Astrocyte of the cerebellum (primary cell): ENCODE data around the gene ZBED4.

Experiments
- DNase-seq: peaks from one replicate; pipeline ENCODE4 v3.0.0-alpha.2; 2011; ENCODE audit warnings: low read depth
- H3K4me3 ChIP-seq: 2 replicates; pipeline ENCODE4 v1.5.1; 2011; ENCODE audit warnings: mild to moderate bottlenecking, low read depth, low read length, moderate library complexity
- in situ Hi-C: cut with HindIII; loops from 2 replicates; pipeline ENCODE4 v1.10.0; 2017; ENCODE audit warnings: low sequenced_read_pairs
- TF ChIP-seq, protein P1 (sequence below): IDR thresholded peaks from 2 replicates; pipeline ENCODE4 v1.5.1; 2012; ENCODE audit warnings: low read length, low read depth, moderate library complexity, mild to moderate bottlenecking; ENCODE audit errors: missing control alignments

The ZBED4 gene

DNA sequence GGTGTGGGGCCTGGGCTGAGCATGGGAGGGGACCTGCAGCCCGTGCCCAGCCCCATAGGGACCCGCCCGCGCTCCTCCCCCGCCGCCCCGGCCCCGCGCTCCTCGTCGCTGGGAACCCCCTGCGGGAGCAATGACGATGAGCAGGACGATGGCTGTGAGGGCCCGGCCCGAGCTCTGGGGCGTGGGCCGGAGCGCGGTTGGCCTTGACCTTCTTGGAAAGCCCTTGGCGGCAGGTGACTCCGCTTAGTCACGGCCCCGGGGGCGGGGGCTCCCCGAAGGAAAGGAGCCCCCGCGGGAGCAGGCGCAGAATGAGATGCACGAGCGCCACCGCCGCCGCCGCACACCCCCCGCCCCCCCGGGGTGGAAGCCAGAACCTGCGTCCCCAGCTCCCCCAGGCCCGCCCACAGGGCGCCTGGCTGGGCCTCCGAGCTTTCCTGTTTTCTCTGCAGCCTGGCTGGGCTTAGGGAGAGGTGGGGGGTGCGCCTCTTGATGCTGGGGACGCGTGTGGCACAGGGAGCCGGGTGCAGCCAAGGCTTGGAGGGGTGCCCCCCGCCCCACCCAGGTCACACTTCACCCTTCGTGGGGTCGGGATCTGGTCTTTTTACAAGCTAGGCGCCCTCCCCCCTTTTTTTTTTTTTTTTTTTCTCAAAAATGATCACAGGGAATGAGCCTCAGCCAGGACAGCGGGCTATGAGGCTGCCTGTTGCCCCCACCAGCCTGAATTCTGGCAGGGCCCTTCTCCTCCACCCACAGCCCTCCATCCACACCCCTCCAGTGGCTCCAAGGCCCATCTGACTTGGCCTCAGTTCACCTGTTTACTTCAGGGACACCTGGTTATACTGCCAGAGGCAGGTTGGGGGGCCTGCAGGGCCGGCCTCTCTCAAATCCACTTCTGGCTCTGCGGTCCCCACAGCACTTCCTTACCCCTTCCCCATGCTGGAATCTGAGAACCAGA lies 82.7 kb downstream of the ZBED4 start:
- H3K4me3 ChIP-seq = peak overlapping the region; percentile 30
- in situ Hi-C loops = loop anchor here (10.0 kb wide), 1 partner anchor 79 kb away; the partner anchor contains the start of gene IL17REL
- TF ChIP-seq, protein P1, sequence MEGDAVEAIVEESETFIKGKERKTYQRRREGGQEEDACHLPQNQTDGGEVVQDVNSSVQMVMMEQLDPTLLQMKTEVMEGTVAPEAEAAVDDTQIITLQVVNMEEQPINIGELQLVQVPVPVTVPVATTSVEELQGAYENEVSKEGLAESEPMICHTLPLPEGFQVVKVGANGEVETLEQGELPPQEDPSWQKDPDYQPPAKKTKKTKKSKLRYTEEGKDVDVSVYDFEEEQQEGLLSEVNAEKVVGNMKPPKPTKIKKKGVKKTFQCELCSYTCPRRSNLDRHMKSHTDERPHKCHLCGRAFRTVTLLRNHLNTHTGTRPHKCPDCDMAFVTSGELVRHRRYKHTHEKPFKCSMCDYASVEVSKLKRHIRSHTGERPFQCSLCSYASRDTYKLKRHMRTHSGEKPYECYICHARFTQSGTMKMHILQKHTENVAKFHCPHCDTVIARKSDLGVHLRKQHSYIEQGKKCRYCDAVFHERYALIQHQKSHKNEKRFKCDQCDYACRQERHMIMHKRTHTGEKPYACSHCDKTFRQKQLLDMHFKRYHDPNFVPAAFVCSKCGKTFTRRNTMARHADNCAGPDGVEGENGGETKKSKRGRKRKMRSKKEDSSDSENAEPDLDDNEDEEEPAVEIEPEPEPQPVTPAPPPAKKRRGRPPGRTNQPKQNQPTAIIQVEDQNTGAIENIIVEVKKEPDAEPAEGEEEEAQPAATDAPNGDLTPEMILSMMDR = no peak
- DNase-seq = peak; percentile 13

DNA sequence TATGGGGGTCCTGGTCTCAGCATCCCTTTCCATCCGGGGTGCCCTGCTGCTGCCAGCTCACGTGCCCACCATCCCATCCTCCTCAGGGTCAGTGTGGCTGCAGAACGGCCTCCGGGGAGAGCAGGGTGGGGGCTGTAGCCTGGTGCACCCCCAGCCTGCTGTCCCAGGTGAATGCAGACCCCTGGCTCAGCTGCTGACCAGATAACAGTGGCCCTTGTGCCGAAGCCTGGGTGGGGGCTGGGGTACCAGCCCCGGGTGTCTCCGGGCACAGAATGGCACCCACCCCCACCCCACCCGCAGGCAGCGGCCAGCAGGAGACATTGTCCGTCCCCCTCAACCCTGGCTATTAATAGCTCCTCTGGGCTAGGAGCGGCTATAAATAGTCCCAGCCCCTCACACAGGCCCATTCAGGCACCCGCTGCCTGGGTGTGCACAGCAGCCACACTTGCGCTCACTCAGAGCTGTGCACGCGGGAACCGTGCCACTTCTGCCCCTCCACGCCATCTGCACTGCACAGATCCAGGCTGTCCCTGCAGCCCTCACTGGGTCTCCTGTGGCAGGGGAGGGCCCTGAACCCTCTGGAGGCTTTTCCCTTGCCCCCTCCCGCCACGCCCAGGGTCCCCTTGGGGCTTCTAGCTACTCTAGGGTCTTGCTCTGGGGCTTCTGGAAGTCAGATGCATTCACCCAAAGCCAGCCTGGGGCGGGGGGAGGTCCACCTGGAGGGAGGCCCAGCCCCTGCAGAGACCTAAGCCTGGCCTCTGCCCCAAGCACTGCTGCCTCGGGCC lies 83.5 kb downstream of the ZBED4 start:
- DNase-seq = no peak
- TF ChIP-seq, protein P1 = no peak
- in situ Hi-C loops = loop anchor here (10.0 kb wide), 1 partner anchor 78 kb away; the partner anchor contains the start of gene IL17REL
- H3K4me3 ChIP-seq = no peak overlapping the region

- DNase-seq = no peak
- in situ Hi-C loops = loop anchor here (10.0 kb wide), 1 partner anchor 77 kb away; the partner anchor contains the start of gene IL17REL
- TF ChIP-seq, protein P1 = no peak
Measured at GRCh38 chr22:49937758-49938564, 84.3 kb downstream of the ZBED4 start.

DNA sequence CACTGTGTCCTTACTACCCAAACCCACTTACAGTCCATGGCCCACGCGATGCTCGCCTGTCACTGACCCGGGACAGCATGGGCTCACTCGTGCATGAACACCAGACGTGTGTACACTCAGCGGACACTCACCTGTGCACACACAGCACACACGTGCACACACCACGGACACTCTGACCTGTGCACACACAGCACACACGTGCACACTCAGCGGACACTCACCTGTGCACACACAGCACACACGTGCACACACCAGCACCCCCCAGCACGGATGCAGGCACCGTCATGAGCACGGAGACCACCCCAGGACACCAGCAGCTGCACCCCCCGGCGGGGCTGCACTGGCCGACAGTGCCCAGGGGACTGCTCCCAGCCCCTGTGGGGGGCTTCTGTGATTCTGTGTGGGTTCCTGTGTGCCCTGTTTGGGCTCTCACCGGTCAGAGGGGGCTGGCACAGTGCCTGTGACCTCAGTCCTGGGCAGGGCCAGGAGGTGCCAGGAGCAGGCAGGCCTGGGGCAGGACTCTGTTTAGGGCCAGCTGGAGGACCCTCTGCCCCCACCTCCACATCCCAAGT lies 85.0 kb downstream of the ZBED4 start:
- H3K4me3 ChIP-seq = no peak overlapping the region
- in situ Hi-C loops = loop anchor here (10.0 kb wide), 1 partner anchor 76 kb away; the partner anchor contains the start of gene IL17REL
- TF ChIP-seq, protein P1 = no peak

More at GRCh38 chr22:49937758-49938564, 84.3 kb downstream of the ZBED4 start:
- H3K4me3 ChIP-seq = no peak overlapping the region

More for the DNA sequence above, 85.0 kb downstream of the ZBED4 start:
- no peak for DNase-seq
